ENCODE measurements around the gene NCOR1.

DNA sequence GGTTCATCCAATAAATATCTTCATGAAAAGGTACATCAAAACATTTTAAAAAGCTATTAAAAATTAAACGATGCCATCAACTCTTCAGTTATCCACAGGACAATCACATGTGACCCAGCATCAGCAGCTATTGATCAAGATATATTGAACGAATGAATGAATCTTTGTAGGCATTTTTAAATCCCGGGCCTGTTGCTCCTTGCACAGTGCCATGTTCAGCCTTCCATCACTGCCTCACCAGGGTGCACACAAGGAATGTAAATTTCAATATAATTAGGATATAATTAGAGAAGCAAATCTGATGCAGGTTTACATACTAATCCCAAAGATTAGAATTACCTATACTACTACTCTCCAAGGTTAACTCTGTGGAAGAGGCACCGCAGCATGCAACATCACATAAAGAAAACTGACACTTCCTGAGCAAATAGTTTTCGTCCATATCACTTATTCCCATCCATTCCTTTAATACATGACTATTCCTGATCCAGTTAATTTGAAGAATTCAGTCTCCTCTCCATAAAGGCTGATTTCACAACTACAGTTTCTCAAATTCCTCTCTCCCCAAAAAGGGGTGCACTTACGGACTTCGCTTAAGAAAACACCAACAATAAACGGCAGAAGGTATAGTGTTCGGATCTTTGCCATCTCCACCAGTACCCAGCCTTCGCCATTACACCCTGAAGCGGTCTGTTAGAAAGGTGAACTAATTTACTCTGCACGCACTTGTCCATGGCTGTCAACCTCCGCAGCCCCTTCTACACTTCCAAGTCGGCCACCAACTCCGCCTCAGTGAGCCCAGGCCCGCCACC, 938 bp downstream of the NCOR1 start:
- TF ChIP-seq EP300 (IDR thresholded peaks at IDR 0.05) (no peak), CEBPB (IDR thresholded peaks at IDR 0.05) (peak in 1 of 2 experiments; percentile 9; a peak in 1 of 4 replicates), ESRRA (IDR thresholded peaks at IDR 0.05; ENCODE audit: borderline replicate concordance, low read length) (no peak)
- TF ChIP-seq, protein P1, sequence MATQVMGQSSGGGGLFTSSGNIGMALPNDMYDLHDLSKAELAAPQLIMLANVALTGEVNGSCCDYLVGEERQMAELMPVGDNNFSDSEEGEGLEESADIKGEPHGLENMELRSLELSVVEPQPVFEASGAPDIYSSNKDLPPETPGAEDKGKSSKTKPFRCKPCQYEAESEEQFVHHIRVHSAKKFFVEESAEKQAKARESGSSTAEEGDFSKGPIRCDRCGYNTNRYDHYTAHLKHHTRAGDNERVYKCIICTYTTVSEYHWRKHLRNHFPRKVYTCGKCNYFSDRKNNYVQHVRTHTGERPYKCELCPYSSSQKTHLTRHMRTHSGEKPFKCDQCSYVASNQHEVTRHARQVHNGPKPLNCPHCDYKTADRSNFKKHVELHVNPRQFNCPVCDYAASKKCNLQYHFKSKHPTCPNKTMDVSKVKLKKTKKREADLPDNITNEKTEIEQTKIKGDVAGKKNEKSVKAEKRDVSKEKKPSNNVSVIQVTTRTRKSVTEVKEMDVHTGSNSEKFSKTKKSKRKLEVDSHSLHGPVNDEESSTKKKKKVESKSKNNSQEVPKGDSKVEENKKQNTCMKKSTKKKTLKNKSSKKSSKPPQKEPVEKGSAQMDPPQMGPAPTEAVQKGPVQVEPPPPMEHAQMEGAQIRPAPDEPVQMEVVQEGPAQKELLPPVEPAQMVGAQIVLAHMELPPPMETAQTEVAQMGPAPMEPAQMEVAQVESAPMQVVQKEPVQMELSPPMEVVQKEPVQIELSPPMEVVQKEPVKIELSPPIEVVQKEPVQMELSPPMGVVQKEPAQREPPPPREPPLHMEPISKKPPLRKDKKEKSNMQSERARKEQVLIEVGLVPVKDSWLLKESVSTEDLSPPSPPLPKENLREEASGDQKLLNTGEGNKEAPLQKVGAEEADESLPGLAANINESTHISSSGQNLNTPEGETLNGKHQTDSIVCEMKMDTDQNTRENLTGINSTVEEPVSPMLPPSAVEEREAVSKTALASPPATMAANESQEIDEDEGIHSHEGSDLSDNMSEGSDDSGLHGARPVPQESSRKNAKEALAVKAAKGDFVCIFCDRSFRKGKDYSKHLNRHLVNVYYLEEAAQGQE (IDR thresholded peaks at IDR 0.05): no peak
